Sigmoid colon (tissue), 7 donors: ENCODE measurements around the gene TMEM260. TPM values are rescaled to one million over a fixed set of nuclear protein-coding genes. Genes with fewer than 3 reads are reported as not detected.

Experiments
- DNase-seq: peaks from one replicate; pipeline ENCODE4 v3.0.0-alpha.2; 2019
- H3K27ac ChIP-seq, 4 donors: fragments of 200-600 bp; sonication (generic); one replicate each; pipeline ENCODE4 v1.5.1; 2016 to 2019; ENCODE audit warnings: mild to moderate bottlenecking in 1 of 4
- H3K27me3 ChIP-seq, 3 donors: fragments of 200-600 bp; sonication (generic); one replicate each; pipeline ENCODE4 v1.5.1; 2019; ENCODE audit warnings: mild to moderate bottlenecking in 1 of 3
- H3K36me3 ChIP-seq, 4 donors: fragments of 200-600 bp; sonication (generic); one replicate each; pipeline ENCODE4 v1.5.1; 2016 to 2019
- H3K4me1 ChIP-seq, 4 donors: fragments of 200-600 bp; sonication (generic); one replicate each; pipeline ENCODE4 v1.5.1; 2017 to 2019
- H3K4me3 ChIP-seq, 4 donors: fragments of 200-600 bp; sonication (generic); one replicate each; pipeline ENCODE4 v1.5.1; 2017 to 2019; ENCODE audit warnings: mild to moderate bottlenecking in 2 of 4, moderate library complexity in 1 of 4
- H3K9me3 ChIP-seq, 4 donors: fragments of 200-600 bp in 3 of 4; sonication (generic) in 3 of 4; one replicate each; pipeline versions ENCODE4 v1.5.1 to v1.6.1; 2013 to 2019
- CTCF ChIP-seq, 4 experiments: fragments of 450-650 bp in 3 of 4; fragments of 200-600 bp in 1 of 4; IDR thresholded peaks; one replicate each; pipeline ENCODE4 v1.5.1; 2016 to 2019; ENCODE audit warnings: antibody characterized with exemption in 4 of 4, mild to moderate bottlenecking in 3 of 4, moderate library complexity in 2 of 4
- EP300 ChIP-seq, 4 donors: sonication (generic); formaldehyde crosslinking; IDR thresholded peaks; one replicate each; pipeline ENCODE4 v1.6.1; 2017; ENCODE audit warnings: antibody characterized with exemption in 4 of 4
- POLR2A ChIP-seq, 2 donors: fragments of 450-650 bp; IDR thresholded peaks; one replicate each; pipeline ENCODE4 v1.6.1; 2016; ENCODE audit warnings: antibody characterized with exemption in 2 of 2, mild to moderate bottlenecking in 2 of 2, moderate library complexity in 2 of 2
- POLR2AphosphoS5 ChIP-seq, 4 donors: sonication (generic); formaldehyde crosslinking; IDR thresholded peaks; one replicate each; pipeline ENCODE4 v1.6.1; 2017; ENCODE audit warnings: antibody characterized with exemption in 4 of 4
- WGBS, 2 donors: extraction: QIAGEN DNeasy Blood & Tissue Kit; methylation state at CpG; one replicate each; pipeline ENCODE4 v1.1.7; 2013; 5-methylcytosine and 5-hydroxymethylcytosine counted together
- intact Hi-C: fragments of 100-400 bp; cut with DNase I; formaldehyde crosslinking; loops from one replicate; pipeline ENCODE4 v1.15.1; 2023
- polyA plus RNA-seq, 3 donors: library from polyadenylated mRNA; stranded (reverse); fragments of 200-250 nt; gene quantifications; one replicate each; pipeline ENCODE4 v1.2.3, GENCODE V29; 2013
- total RNA-seq, 4 donors: library from RNA; depleted of rRNA; stranded (reverse); fragments of >200 nt; gene quantifications; one replicate each; pipeline ENCODE4 v1.1.0, GENCODE V29; 2016
- donor health status: healthy with polysubstance abuse.
- donor health status: Bipolar disorder and iron deficiency.
- donor health status: healthy.

TMEM260 gene
- total and polyA plus RNA-seq, 7 donors, result 1.6 to 15.0 (median 10.3) TPM

GRCh38 chr14:56632195-56632594 is 52.6 kb downstream of the TMEM260 start:
- Histone ChIP-seq H3K4me1 (no peaks in the 10 kb centered on the region), H3K27me3 (no peaks in the 10 kb centered on the region), H3K9me3 (peaks cover 0 to 4% (median 0%) of the 10 kb centered on the region in 4 donors), H3K4me3 (no peak overlapping the region), H3K36me3 (peaks cover 0 to 97% (median 36%) of the 10 kb centered on the region in 4 donors), H3K27ac (no peak overlapping the region)
- no peak for DNase-seq
- TF ChIP-seq CTCF (IDR thresholded peaks at IDR 0.05) (no peak), EP300 (IDR thresholded peaks at IDR 0.05) (no peak), POLR2A (IDR thresholded peaks at IDR 0.05) (no peak), POLR2AphosphoS5 (IDR thresholded peaks at IDR 0.05) (no peak)
- WGBS, 2 donors, result 93 to 100% methylated on average over 2 of the region's 2 CpGs
- intact Hi-C loops, result no loop called here

GRCh38 chr14:56633544-56633943 is 53.9 kb downstream of the TMEM260 start:
- no peak for DNase-seq
- TF ChIP-seq EP300 (IDR thresholded peaks at IDR 0.05) (no peak), POLR2A (IDR thresholded peaks at IDR 0.05) (no peak), CTCF (IDR thresholded peaks at IDR 0.05) (no peak), POLR2AphosphoS5 (IDR thresholded peaks at IDR 0.05) (no peak)
- H3K9me3 ChIP-seq, result peaks cover 0 to 4% (median 0%) of the 10 kb centered on the region in 4 donors
- intact Hi-C loops, result no loop called here
- H3K27me3 ChIP-seq, result no peaks in the 10 kb centered on the region
- WGBS, 2 donors, result 98 to 100% methylated on average over 1 of the region's 1 CpG
- no peaks in the 10 kb centered on the region for H3K4me1 ChIP-seq
- H3K4me3 ChIP-seq, result no peak overlapping the region
- no peak overlapping the region for H3K27ac ChIP-seq
- H3K36me3 ChIP-seq, result peaks cover 0 to 97% (median 42%) of the 10 kb centered on the region in 4 donors

- H3K4me3 ChIP-seq, result no peak overlapping the region
- DNase-seq, result no peak
- peaks cover 0 to under 1% (median 0%) of the 10 kb centered on the region in 4 donors for H3K9me3 ChIP-seq
- no peaks in the 10 kb centered on the region for H3K4me1 ChIP-seq
- H3K27ac ChIP-seq, result no peak overlapping the region
- H3K36me3 ChIP-seq, result peaks cover 8 to 98% (median 56%) of the 10 kb centered on the region in 4 donors
- H3K27me3 ChIP-seq, result no peaks in the 10 kb centered on the region
- TF ChIP-seq CTCF (IDR thresholded peaks at IDR 0.05), result no peak
- no peak for TF ChIP-seq POLR2AphosphoS5 (IDR thresholded peaks at IDR 0.05)
- no peak for TF ChIP-seq EP300 (IDR thresholded peaks at IDR 0.05)
- TF ChIP-seq POLR2A (IDR thresholded peaks at IDR 0.05), result no peak
- intact Hi-C loops, result no loop called here
- WGBS, 2 donors, result 94 to 95% methylated on average over 2 of the region's 2 CpGs
Observed at GRCh38 chr14:56635041-56635440, 55.4 kb downstream of the TMEM260 start.

- DNase-seq, result no peak
- Histone ChIP-seq H3K4me1 (no peaks in the 10 kb centered on the region), H3K4me3 (no peak overlapping the region), H3K27me3 (no peaks in the 10 kb centered on the region), H3K36me3 (peaks cover 0 to 11% (median 0%) of the 10 kb centered on the region in 4 donors), H3K27ac (no peak overlapping the region), H3K9me3 (no peaks in the 10 kb centered on the region)
- TF ChIP-seq EP300 (IDR thresholded peaks at IDR 0.05) (no peak), CTCF (IDR thresholded peaks at IDR 0.05) (no peak), POLR2A (IDR thresholded peaks at IDR 0.05) (no peak), POLR2AphosphoS5 (IDR thresholded peaks at IDR 0.05) (no peak)
- 92 to 94% methylated on average over 2 of the region's 2 CpGs for WGBS, 2 donors
- intact Hi-C loops, result no loop called here
Observed at GRCh38 chr14:56647493-56647892, 67.9 kb downstream of the TMEM260 start.
